Myocyte (in vitro differentiated cells): ENCODE measurements around the gene ACHE. TPM values are rescaled to one million over a fixed set of nuclear protein-coding genes. Genes with fewer than 3 reads are reported as not detected.
"Not testable (repeated sequence)": the region's sequence is repeated elsewhere in the genome, so short reads cannot be mapped to it uniquely, and the experiment has no call there.

ENCODE experiments used
- DNase-seq: peaks from one replicate; pipeline ENCODE4 v3.0.0-alpha.2; 2012; ENCODE audit warnings: low read depth
- polyA plus RNA-seq: library from polyadenylated mRNA; unstranded; fragments of >200 nt; gene quantifications from one replicate; pipeline ENCODE4 v1.2.1, GENCODE V29; 2012; ENCODE audit warnings: missing spikeins
- total RNA-seq: library from RNA; depleted of rRNA; stranded (reverse); fragments of >200 nt; gene quantifications from 2 replicates; pipeline ENCODE4 v1.2.3, GENCODE V29; 2014

Gene ACHE
- 51.0 and 84.4 TPM in 2 replicates for total RNA-seq
- polyA plus RNA-seq: 6.8 TPM

- DNase-seq: no peak
These were observed at the start of gene ACHE for GRCh38 chr7:100895701-100895955. Gene ACHE (minus strand): TSS chr7:100895888. CDS start chr7:100894232, 1,656 bp downstream.

- peak; percentile 38 for DNase-seq
These were observed 48.5 kb upstream of the ACHE start for GRCh38 chr7:100944138-100944537.

- no peak for DNase-seq
These were observed 48.0 kb upstream of the ACHE start for GRCh38 chr7:100943693-100944092.

GRCh38 chr7:100942045-100942774 is 46.5 kb upstream of the ACHE start:
- no peak for DNase-seq

- not testable (repeated sequence) for DNase-seq
These were observed 40.5 kb upstream of the ACHE start for GRCh38 chr7:100936167-100936566.

- not testable (repeated sequence) for DNase-seq
These were observed 39.7 kb upstream of the ACHE start for GRCh38 chr7:100935381-100935780.

- DNase-seq: no peak
These were observed 38.0 kb upstream of the ACHE start for GRCh38 chr7:100933734-100934133.

GRCh38 chr7:100929808-100930174 is 34.1 kb upstream of the ACHE start:
- DNase-seq: no peak

- DNase-seq: not testable (repeated sequence)
These were observed 27.9 kb upstream of the ACHE start for GRCh38 chr7:100923616-100924015.

- no peak for DNase-seq
These were observed 25.4 kb upstream of the ACHE start for GRCh38 chr7:100921039-100921438.

GRCh38 chr7:100919779-100920437 is 24.2 kb upstream of the ACHE start:
- not testable (repeated sequence) for DNase-seq

GRCh38 chr7:100919335-100919734 is 23.6 kb upstream of the ACHE start:
- DNase-seq: not testable (repeated sequence)

GRCh38 chr7:100914879-100915447 is 19.3 kb upstream of the ACHE start:
- no peak for DNase-seq

- no peak for DNase-seq
These were observed 18.7 kb upstream of the ACHE start for GRCh38 chr7:100914208-100914878.

- DNase-seq: no peak
These were observed 15.8 kb upstream of the ACHE start for GRCh38 chr7:100911484-100911883.

- not testable (repeated sequence) for DNase-seq
These were observed 14.8 kb upstream of the ACHE start for GRCh38 chr7:100910443-100910842.

- DNase-seq: no peak
These were observed 12.8 kb upstream of the ACHE start for GRCh38 chr7:100908512-100908911.

GRCh38 chr7:100902638-100903037 is 7.0 kb upstream of the ACHE start:
- no peak for DNase-seq

- no peak for DNase-seq
These were observed 6.2 kb upstream of the ACHE start for GRCh38 chr7:100901921-100902332.

GRCh38 chr7:100900978-100901377 is 5.3 kb upstream of the ACHE start:
- peak; percentile 18 for DNase-seq

GRCh38 chr7:100899432-100899831 is 3.7 kb upstream of the ACHE start:
- DNase-seq: no peak

- no peak for DNase-seq
These were observed 2.2 kb upstream of the ACHE start for GRCh38 chr7:100897772-100898454.
